ENCODE measurements around the gene HOXC13. TPM values are rescaled to one million over a fixed set of nuclear protein-coding genes. Genes with fewer than 3 reads are reported as not detected.

The HOXC13 gene
- total RNA-seq, 2 experiments from 2014 or later = not detected

GRCh38 chr12:53976823-53977595, 38.4 kb downstream of the HOXC13 start:
- Mint-ChIP-seq H3K27ac (no peak overlapping the region), H3K36me3 (ENCODE audit: low read depth) (peaks cover 4% of the 10 kb centered on the region), H3K27me3 (peaks cover 83% of the 10 kb centered on the region), H3K4me1 (ENCODE audit: low read depth) (peaks cover 18% of the 10 kb centered on the region), H3K4me3 (no peak overlapping the region), H3K9me3 (peaks cover 4% of the 10 kb centered on the region)
- DNase-seq = no peak
- ChIA-PET POLR2A (interaction anchor here (1.0 to 1.7 kb wide), 2 partner anchors 15 to 38 kb away, joined by 3 to 4 read pairs; no protein-coding TSS in a partner anchor), CTCF (interaction anchor here (1.0 to 2.3 kb wide), 6 partner anchors 9 to 56 kb away, joined by 3 to 13 read pairs (median 5); partner anchors contain the start of genes HOXC10 and HOXC5)
- intact Hi-C loops (cut with micrococcal nuclease) = no loop called here
- TF ChIP-seq CTCF (IDR thresholded peaks at IDR 0.05) = no peak
- ATAC-seq = no peak

- intact Hi-C loops (cut with micrococcal nuclease) = no loop called here
- DNase-seq (no peak), ATAC-seq (no peak)
- Mint-ChIP-seq H3K4me3 (no peak overlapping the region), H3K4me1 (ENCODE audit: low read depth) (peaks cover 18% of the 10 kb centered on the region), H3K36me3 (ENCODE audit: low read depth) (peaks cover 3% of the 10 kb centered on the region), H3K9me3 (peaks cover 2% of the 10 kb centered on the region), H3K27me3 (peaks cover 82% of the 10 kb centered on the region), H3K27ac (no peak overlapping the region)
- TF ChIP-seq CTCF (IDR thresholded peaks at IDR 0.05) = no peak
- ChIA-PET POLR2A (interaction anchor here (1.7 kb wide), 1 partner anchor 16 kb away, joined by 4 read pairs; no protein-coding TSS in a partner anchor), CTCF (interaction anchor here (1.0 to 2.3 kb wide), 3 partner anchors 11 to 29 kb away, joined by 3 to 5 read pairs (median 3); no protein-coding TSS in a partner anchor)
These were observed 39.2 kb downstream of the HOXC13 start for GRCh38 chr12:53977596-53978445.

GRCh38 chr12:53978477-53979356, 40.1 kb downstream of the HOXC13 start:
- H3K27me3 Mint-ChIP-seq = peaks cover 84% of the 10 kb centered on the region

More at GRCh38 chr12:53978477-53979356, 40.1 kb downstream of the HOXC13 start:
- Mint-ChIP-seq H3K4me1 (ENCODE audit: low read depth) (peaks cover 14% of the 10 kb centered on the region), H3K4me3 (no peak overlapping the region), H3K27ac (no peak overlapping the region), H3K9me3 (no peaks in the 10 kb centered on the region), H3K36me3 (ENCODE audit: low read depth) (no peaks in the 10 kb centered on the region)
- DNase-seq (no peak), ATAC-seq (no peak)
- intact Hi-C loops (cut with micrococcal nuclease) = no loop called here
- POLR2A ChIA-PET = no interaction called here
- CTCF ChIA-PET = interaction anchor here (2.3 kb wide), 1 partner anchor 13 kb away, joined by 5 read pairs; no protein-coding TSS in a partner anchor
- no peak for TF ChIP-seq CTCF (IDR thresholded peaks at IDR 0.05)

Measured in activated CD8-positive, alpha-beta T cell treated with anti-CD3 and anti-CD28 coated beads for 36 hours (primary cell).